Mucosa of descending colon (tissue), 3 donors: Measurements from ENCODE around the gene TAAR6. TPM values are rescaled to one million over a fixed set of nuclear protein-coding genes. Genes with fewer than 3 reads are reported as not detected.

Experiments used
- ATAC-seq: fragments of 200-7000 bp; cut with Tn5 transposase; one replicate; pipeline ENCODE4 v1.9.1; 2020; ENCODE audit warnings: mild to moderate bottlenecking, moderate library complexity
- DNase-seq, 3 donors: peaks; one replicate each; pipeline ENCODE4 v3.0.0-alpha.2; 2020
- H3K36me3 ChIP-seq: fragments of 200-600 bp; one replicate; pipeline ENCODE4 v1.8.0; 2021; ENCODE audit warnings: low read depth, mild to moderate bottlenecking
- H3K4me1 ChIP-seq: fragments of 200-600 bp; one replicate; pipeline ENCODE4 v1.8.0; 2021; ENCODE audit warnings: low read depth, mild to moderate bottlenecking
- H3K4me3 ChIP-seq: fragments of 200-600 bp; one replicate; pipeline ENCODE4 v1.8.0; 2021; ENCODE audit warnings: mild to moderate bottlenecking
- H3K9me3 ChIP-seq: fragments of 200-600 bp; one replicate; pipeline ENCODE4 v1.8.0; 2021; ENCODE audit warnings: mild to moderate bottlenecking
- CTCF ChIP-seq: fragments of 200-600 bp; IDR thresholded peaks from one replicate; pipeline ENCODE4 v1.8.0; 2022; ENCODE audit warnings: antibody characterized with exemption, mild to moderate bottlenecking
- intact Hi-C, 2 donors: fragments of 100-400 bp; cut with DNase I in 1 of 2; cut with micrococcal nuclease in 1 of 2; formaldehyde crosslinking; loops; one replicate each; pipeline versions ENCODE4 v1.11.0 to v1.11.1; 2022; cut with DNase I, micrococcal nuclease
- total RNA-seq, 3 donors: library from RNA; stranded (reverse); fragmentation: NEBNext Ultra II Directional in 2 of 3; extraction: Animal tissue kit (Norgen Biotek cat#: 25700) in 2 of 3; gene quantifications; one replicate each; pipeline versions ENCODE4 v1.2.1 to v1.2.4, GENCODE V29; 2021 to 2023
- donor health status: DM: no; HTN: no; CAD: no; lungs with moderate emphysema.
- donor health status: DM: no; HTN: no; CAD: no.
- donor health status: DM: no; HTN: yes; CAD: no.

TAAR6 gene
- total RNA-seq, 3 donors from 2014 or later: not detected

- DNase-seq (no peak), ATAC-seq (no peak)
- Histone ChIP-seq H3K9me3 (no peaks in the 10 kb centered on the region), H3K36me3 (no peaks in the 10 kb centered on the region), H3K4me1 (peaks cover 1% of the 10 kb centered on the region), H3K4me3 (no peak overlapping the region)
- TF ChIP-seq CTCF: no peak
- intact Hi-C loops: no loop called here
These were observed 37.6 kb downstream of the TAAR6 start for GRCh38 chr6:132607544-132608233.

GRCh38 chr6:132611616-132612015, 41.5 kb downstream of the TAAR6 start:
- no peak for ATAC-seq
- TF ChIP-seq CTCF: no peak
- peaks cover 3% of the 10 kb centered on the region for H3K4me1 ChIP-seq
- no peaks in the 10 kb centered on the region for H3K36me3 ChIP-seq
- no peak for DNase-seq
- no peak overlapping the region for H3K4me3 ChIP-seq
- H3K9me3 ChIP-seq: no peaks in the 10 kb centered on the region
- intact Hi-C loops: no loop called here

GRCh38 chr6:132612449-132613108, 42.5 kb downstream of the TAAR6 start:
- ATAC-seq (peak; percentile 34), DNase-seq (no peak)
- H3K4me1 ChIP-seq: peaks cover 3% of the 10 kb centered on the region
- H3K4me3 ChIP-seq: no peak overlapping the region
- no peaks in the 10 kb centered on the region for H3K9me3 ChIP-seq
- intact Hi-C loops: no loop called here
- no peaks in the 10 kb centered on the region for H3K36me3 ChIP-seq
- TF ChIP-seq CTCF: no peak

GRCh38 chr6:132614554-132614953, 44.4 kb downstream of the TAAR6 start:
- peaks cover 3% of the 10 kb centered on the region for H3K4me1 ChIP-seq
- no peaks in the 10 kb centered on the region for H3K9me3 ChIP-seq
- no peaks in the 10 kb centered on the region for H3K36me3 ChIP-seq
- intact Hi-C loops: no loop called here
- no peak for TF ChIP-seq CTCF
- peak; percentile 64 for ATAC-seq
- H3K4me3 ChIP-seq: no peak overlapping the region
- DNase-seq: no peak

GRCh38 chr6:132616677-132617076, 46.6 kb downstream of the TAAR6 start:
- H3K36me3 ChIP-seq: no peaks in the 10 kb centered on the region
- no peaks in the 10 kb centered on the region for H3K9me3 ChIP-seq
- no peak for DNase-seq
- peaks cover 3% of the 10 kb centered on the region for H3K4me1 ChIP-seq
- TF ChIP-seq CTCF: no peak
- intact Hi-C loops: no loop called here
- no peak overlapping the region for H3K4me3 ChIP-seq
- ATAC-seq: no peak

Other genes with a start within 250 kb of the TAAR6 start
- gene MOXD1, start 168.8 kb upstream of the TAAR6 start, total RNA-seq: 10 to 100 TPM in 1 of 3 donors, 1 to 10 TPM in 2; 1.7 to 14.8 (median 2.4) TPM
- gene STX7, start 57.2 kb upstream of the TAAR6 start, total RNA-seq: 10 to 100 TPM; 51.9 to 66.9 (median 63.2) TPM
- not detected for gene TAAR9, start 32.0 kb upstream of the TAAR6 start, total RNA-seq
- gene TAAR8, start 17.6 kb upstream of the TAAR6 start, total RNA-seq: not detected
- not detected for gene TAAR5, start 19.4 kb downstream of the TAAR6 start, total RNA-seq
- gene TAAR2, start 54.0 kb downstream of the TAAR6 start, total RNA-seq: not detected
- not detected for gene TAAR1, start 88.9 kb downstream of the TAAR6 start, total RNA-seq
- gene VNN1, start 143.7 kb downstream of the TAAR6 start, total RNA-seq: 1 to 10 TPM in 1 of 3 donors, under 1 TPM in 2; 0.55 to 2.3 (median 0.82) TPM
- gene VNN2, start 187.6 kb downstream of the TAAR6 start, total RNA-seq: 1 to 10 TPM in 2 of 3 donors, under 1 TPM in 1; 0.20 to 2.3 (median 1.6) TPM
- gene SLC18B1, start 228.3 kb downstream of the TAAR6 start, total RNA-seq: 10 to 100 TPM; 11.0 to 15.4 (median 11.9) TPM
- gene RPS12, start 244.2 kb downstream of the TAAR6 start, total RNA-seq: 100 to 1,000 TPM; 717 to 844 (median 797) TPM